Loucy (cell line): ENCODE data around the gene ZNF148.

Experiments
- H2AFZ ChIP-seq: fragments of 200-600 bp; sonication (generic); 2 replicates; pipeline ENCODE4 v1.6.0; 2016; ENCODE audit warnings: antibody characterized with exemption, mild to moderate bottlenecking, low read length, moderate library complexity
- H3F3A ChIP-seq: fragments of 200-600 bp; 2 replicates; pipeline ENCODE4 v1.6.0; 2016; ENCODE audit warnings: antibody characterized with exemption, low read depth, mild to moderate bottlenecking
- H3K27me3 ChIP-seq: fragments of 200-600 bp; sonication (generic); 2 replicates; pipeline ENCODE4 v1.6.1; 2014; ENCODE audit warnings: low read length, mild to moderate bottlenecking; ENCODE audit not compliant: insufficient read depth, poor library complexity, severe bottlenecking
- H3K36me3 ChIP-seq: fragments of 200-600 bp; sonication (generic); 2 replicates; pipeline ENCODE4 v1.6.1; 2016; ENCODE audit warnings: low read length; ENCODE audit not compliant: insufficient read depth
- H3K4me1 ChIP-seq: fragments of 200-600 bp; sonication (generic); 2 replicates; pipeline ENCODE4 v1.5.1; 2014; ENCODE audit warnings: low read length, mild to moderate bottlenecking; ENCODE audit not compliant: insufficient read depth, poor library complexity, severe bottlenecking
- H3K4me2 ChIP-seq: fragments of 200-600 bp; sonication (generic); 2 replicates; pipeline ENCODE4 v1.6.0; 2014; ENCODE audit warnings: antibody characterized with exemption, low read length, low read depth, mild to moderate bottlenecking; ENCODE audit not compliant: poor library complexity, severe bottlenecking
- H3K4me3 ChIP-seq: fragments of 200-600 bp; sonication (generic); 2 replicates; pipeline ENCODE4 v1.5.1; 2014; ENCODE audit warnings: low read length, mild to moderate bottlenecking, mixed read lengths; ENCODE audit not compliant: poor library complexity, severe bottlenecking
- H3K79me2 ChIP-seq: fragments of 200-600 bp; sonication (generic); 2 replicates; pipeline ENCODE4 v1.6.1; 2014; ENCODE audit warnings: low read length; ENCODE audit not compliant: insufficient read depth
- H3K9ac ChIP-seq: fragments of 200-600 bp; sonication (generic); 2 replicates; pipeline ENCODE4 v1.6.0; 2014; ENCODE audit warnings: mild to moderate bottlenecking, low read depth, low read length, moderate library complexity; ENCODE audit not compliant: poor library complexity, severe bottlenecking
- H3K9me2 ChIP-seq: fragments of 200-600 bp; sonication (generic); replicated peaks from 2 replicates; pipeline ENCODE4 v1.6.1; 2016; ENCODE audit warnings: low read depth, low read length, mixed read lengths
- H3K9me3 ChIP-seq: fragments of 200-600 bp; sonication (generic); 2 replicates; pipeline ENCODE4 v1.6.1; 2014; ENCODE audit warnings: mild to moderate bottlenecking, antibody characterized with exemption, low read length, low read depth; ENCODE audit not compliant: insufficient read depth
- H4K20me1 ChIP-seq: fragments of 200-600 bp; sonication (generic); 2 replicates; pipeline ENCODE4 v1.6.0; 2014; ENCODE audit warnings: antibody characterized with exemption, low read length, mild to moderate bottlenecking; ENCODE audit not compliant: insufficient read depth, poor library complexity, severe bottlenecking
- CTCF ChIP-seq: fragments of 200-600 bp; sonication (generic); conservative IDR thresholded peaks from 2 replicates; pipeline ENCODE4 v1.5.1; 2014; ENCODE audit warnings: mild to moderate bottlenecking, antibody characterized with exemption, low read length
- EZH2phosphoT487 ChIP-seq: fragments of 200-600 bp; IDR thresholded peaks from 2 replicates; pipeline ENCODE4 v1.6.1; 2018; ENCODE audit warnings: antibody characterized with exemption, mild to moderate bottlenecking, moderate library complexity, borderline replicate concordance

Gene ZNF148

GRCh38 chr3:125378762-125379161 lies 3.6 kb upstream of the ZNF148 start:
- no peaks in the 10 kb centered on the region for H3K9me3 ChIP-seq

GRCh38 chr3:125375950-125376679 lies 990 bp upstream of the ZNF148 start:
- H3K4me2 ChIP-seq: peak overlapping the region; percentile 94
- peak overlapping the region; percentile 94 for H2AFZ ChIP-seq
- no peaks in the 10 kb centered on the region for H3K9me2 ChIP-seq
- no peaks in the 10 kb centered on the region for H3F3A ChIP-seq
- H3K9me3 ChIP-seq: no peaks in the 10 kb centered on the region
- H3K4me3 ChIP-seq: peak overlapping the region; percentile 96
- H3K36me3 ChIP-seq: no peaks in the 10 kb centered on the region
- H3K79me2 ChIP-seq: peaks cover 44% of the 10 kb centered on the region
- peaks cover 20% of the 10 kb centered on the region for H4K20me1 ChIP-seq
- no peak for TF ChIP-seq EZH2phosphoT487
- no peak for TF ChIP-seq CTCF
- no peaks in the 10 kb centered on the region for H3K27me3 ChIP-seq
- peaks cover 12% of the 10 kb centered on the region for H3K4me1 ChIP-seq
- peak overlapping the region; percentile 90 for H3K9ac ChIP-seq

More at GRCh38 chr3:125378762-125379161, 3.6 kb upstream of the ZNF148 start:
- no peaks in the 10 kb centered on the region for H3K36me3 ChIP-seq
- no peak overlapping the region for H3K4me3 ChIP-seq
- peaks cover 9% of the 10 kb centered on the region for H4K20me1 ChIP-seq
- no peak overlapping the region for H3K4me2 ChIP-seq
- peaks cover under 1% of the 10 kb centered on the region for H3K27me3 ChIP-seq
- H2AFZ ChIP-seq: no peak overlapping the region
- H3K79me2 ChIP-seq: peaks cover 19% of the 10 kb centered on the region
- H3K9ac ChIP-seq: no peak overlapping the region
- peaks cover 16% of the 10 kb centered on the region for H3K4me1 ChIP-seq
- no peaks in the 10 kb centered on the region for H3F3A ChIP-seq
- no peak for TF ChIP-seq EZH2phosphoT487
- no peak for TF ChIP-seq CTCF
- no peaks in the 10 kb centered on the region for H3K9me2 ChIP-seq

- H3K9me2 ChIP-seq: no peaks in the 10 kb centered on the region
- peaks cover 12% of the 10 kb centered on the region for H3K4me1 ChIP-seq
- H3K36me3 ChIP-seq: no peaks in the 10 kb centered on the region
- no peaks in the 10 kb centered on the region; the same call in 1 of the 2 replicates for H3F3A ChIP-seq
- H3K27me3 ChIP-seq: no peaks in the 10 kb centered on the region
- H3K4me3 ChIP-seq: peak overlapping the region; percentile 96
- H3K9me3 ChIP-seq: no peaks in the 10 kb centered on the region
- peak overlapping the region; percentile 70; the same call in 1 of the 2 replicates for H2AFZ ChIP-seq
- H4K20me1 ChIP-seq: peaks cover 34% of the 10 kb centered on the region
- TF ChIP-seq CTCF: no peak
- no peak for TF ChIP-seq EZH2phosphoT487
- H3K4me2 ChIP-seq: peak overlapping the region; percentile 98
- peak overlapping the region; percentile 90 for H3K9ac ChIP-seq
- H3K79me2 ChIP-seq: peaks cover 60% of the 10 kb centered on the region
These were observed 577 bp downstream of the ZNF148 start for GRCh38 chr3:125374501-125374995.
